NCI-H2029 (cell line): ENCODE data around the gene SHISA7.
A peak's percentile ranks its signal among the peaks of the same experiment; 100 is the strongest.

ENCODE experiments used
- DNase-seq: peaks from one replicate; lab custom pipeline; 2025; lab: John Stamatoyannopoulos, UW

Gene SHISA7

DNA sequence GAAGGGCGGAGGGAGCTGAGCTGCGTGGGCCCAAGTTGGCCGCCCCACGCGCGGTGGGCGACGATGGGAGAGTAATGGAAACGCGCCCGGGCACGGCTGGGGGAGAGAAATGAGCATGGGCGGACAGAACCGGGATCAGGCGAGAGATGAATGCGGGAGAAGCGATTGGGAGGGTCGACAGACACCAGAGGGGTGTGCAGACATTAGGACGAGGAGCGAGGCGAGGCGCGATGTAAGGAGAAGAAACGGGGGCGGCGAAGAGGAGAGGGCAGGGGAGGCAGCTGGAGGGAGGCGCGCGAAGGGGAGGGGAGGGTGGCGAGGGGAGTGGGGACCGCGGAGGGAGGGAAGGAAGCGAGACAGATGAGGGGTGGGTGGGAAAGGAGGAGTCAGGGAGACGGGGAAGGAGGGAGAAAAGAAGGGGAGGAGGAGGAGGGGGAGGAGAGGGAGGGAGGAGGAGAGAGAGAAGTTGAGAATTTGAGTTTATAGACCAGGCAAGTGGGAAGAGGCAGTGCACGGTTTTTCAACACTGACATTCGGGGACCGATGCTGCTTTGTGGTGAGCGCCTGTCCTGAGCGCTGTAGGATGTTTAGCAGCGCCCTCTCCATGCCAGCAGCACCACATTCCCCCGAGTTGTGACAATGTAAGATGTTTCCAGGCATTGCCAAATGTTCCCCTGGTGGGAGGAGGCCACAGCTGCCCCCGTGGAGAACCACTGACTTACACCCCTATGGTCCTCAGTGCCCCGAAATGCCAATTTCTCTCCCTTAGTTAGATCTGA lies at the start of gene SHISA7:
SHISA7 (minus strand) TSS at position 256 of the 779 bp plus-strand sequence. CDS start 437 bp downstream, outside the sequence.
- no peak for DNase-seq

DNA sequence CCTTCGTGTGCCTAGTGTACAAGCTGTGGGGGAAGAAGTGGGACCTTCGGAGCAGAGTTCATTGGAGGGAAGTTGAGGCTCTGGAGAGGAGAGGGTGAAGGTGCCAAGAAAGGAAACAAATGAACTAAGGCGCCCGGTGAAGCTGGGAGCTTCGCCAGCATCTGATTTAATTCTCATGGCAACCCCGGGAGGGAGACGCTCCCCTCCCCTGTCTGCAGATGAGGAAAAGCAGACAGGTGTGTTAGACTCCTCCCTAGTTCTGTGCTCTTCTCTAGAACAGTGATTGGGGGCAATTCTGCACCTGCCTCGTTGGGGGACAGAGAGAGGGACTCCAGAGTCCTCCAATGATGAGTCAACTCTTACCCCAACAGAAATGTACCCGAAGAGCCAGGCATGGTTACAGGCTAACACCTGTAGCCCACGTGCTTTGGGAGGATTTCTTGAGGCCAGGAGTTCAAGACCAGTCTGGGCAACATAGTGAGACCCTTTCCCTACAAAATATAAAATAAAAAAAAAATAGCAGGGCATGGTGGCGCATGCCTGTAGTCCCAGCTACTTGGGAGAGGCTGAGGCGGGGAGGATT lies 49.4 kb upstream of the SHISA7 start:
- peak; percentile 23 for DNase-seq

DNA sequence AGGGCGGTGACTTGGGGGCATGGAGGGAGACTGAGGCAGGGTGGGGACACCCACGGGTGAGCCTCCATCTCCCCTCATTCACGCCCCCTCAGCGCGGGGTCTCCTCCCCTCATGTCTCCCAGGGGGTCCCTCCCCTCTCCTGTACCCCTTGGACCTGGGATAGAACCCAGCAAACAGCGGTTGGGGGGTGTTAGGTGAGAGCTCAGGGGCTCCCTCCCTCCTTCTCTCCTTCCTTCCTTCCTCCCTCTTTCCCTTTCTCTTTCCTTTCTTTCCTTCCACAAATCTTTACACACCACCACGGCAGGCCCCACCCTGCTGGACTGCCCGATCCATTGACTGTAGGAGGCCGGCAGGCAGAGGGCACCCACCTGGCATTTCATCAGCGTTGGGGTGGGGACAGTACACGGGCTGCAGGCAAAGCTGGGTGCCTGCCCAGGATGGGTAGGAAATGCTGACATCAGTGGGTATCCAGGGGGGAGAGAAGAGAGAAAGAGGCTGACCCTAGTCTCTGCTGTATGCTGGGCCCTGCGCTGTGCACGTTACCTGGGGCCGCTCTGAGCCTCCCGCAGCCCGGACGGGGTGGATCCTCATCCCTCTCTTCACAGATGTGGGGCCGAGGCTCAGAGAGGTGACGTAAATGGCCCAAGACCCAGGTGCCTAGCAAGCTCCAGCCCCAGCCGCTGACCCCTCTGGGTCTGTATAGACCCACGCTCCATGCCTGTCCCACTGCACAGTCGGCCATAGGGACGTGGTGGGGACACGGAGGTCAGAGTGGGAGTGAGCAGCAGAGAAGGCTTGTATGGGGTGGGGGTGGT lies 48.7 kb upstream of the SHISA7 start:
- no peak for DNase-seq

DNA sequence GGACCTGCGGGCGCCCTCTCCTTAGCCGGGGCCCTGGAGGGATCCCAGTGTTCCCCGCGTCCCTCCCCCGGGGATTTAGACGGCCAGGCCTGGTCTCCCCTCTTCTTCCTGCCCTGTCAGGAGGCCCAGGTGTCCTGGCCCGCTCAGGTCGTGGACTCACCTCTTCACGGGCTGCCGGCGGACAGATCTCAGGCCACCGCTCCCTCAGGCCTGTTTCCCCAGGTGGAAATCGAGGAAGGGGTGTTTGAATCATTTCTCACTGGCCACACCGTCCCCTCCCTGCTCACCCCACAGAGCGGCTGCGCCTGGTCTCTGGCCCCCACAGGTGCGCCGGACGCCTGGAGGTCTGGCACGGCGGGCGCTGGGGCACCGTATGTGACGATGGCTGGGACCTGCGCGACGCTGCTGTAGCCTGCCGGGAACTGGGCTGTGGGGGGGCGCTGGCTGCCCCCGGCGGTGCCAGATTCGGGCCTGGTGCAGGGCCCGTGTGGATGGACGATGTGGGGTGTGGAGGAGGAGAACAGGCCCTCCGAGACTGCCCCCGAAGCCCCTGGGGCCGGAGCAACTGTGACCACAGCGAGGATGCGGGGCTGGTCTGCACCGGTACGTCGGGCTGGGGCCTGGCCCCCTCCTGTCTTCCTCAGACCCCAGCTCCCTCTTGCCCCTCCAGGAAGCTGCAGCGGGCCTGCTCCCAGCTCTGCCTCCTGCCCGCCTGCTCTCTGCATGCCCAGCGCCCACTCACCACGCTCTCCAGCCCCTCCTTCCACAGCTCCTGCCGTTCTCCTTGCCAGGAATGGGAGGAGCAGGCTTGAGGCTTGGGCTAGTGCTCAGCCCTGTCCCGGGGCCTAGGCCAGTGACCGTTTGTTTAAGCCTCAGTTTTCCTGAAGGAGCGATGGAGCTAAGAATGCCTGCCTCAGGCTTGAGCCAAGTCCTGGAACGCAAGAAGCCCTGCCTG lies 47.7 kb upstream of the SHISA7 start:
- DNase-seq, result no peak

DNA sequence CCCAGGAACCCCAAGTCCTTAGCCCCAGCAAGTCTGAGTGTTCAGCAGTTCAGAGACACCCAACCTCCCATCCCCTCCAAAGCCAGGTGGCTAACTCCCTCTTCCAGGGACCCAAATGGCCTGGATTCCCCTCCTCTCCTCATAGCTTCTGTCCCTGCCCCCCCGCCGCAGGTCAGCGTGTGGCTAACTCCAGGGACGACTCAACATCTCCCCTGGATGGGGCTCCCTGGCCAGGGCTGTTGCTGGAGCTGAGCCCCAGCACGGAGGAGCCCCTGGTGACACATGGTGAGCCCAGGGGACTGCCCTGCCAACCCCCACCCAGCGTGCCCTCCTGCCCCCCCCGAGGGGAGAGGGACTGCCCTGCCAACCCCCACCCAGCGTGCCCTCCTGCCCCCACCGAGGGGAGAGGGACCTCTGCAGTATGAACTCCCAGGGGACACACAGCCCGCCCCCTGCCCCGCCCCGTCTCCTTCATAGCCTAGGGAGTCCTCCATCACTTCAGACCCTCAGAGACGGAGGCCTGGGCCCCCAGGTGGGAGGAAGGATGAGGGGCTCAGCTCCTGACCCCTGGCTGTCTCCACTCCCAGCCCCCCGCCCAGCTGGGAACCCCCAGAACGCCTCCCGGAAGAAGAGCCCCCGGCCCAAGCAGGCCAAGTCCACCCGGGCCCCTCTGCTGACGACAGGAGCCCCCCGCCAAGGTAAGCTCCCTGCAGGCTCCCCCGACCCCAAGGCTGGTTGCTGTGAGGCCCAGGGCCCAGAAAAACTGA lies 46.8 kb upstream of the SHISA7 start:
- no peak for DNase-seq

DNA sequence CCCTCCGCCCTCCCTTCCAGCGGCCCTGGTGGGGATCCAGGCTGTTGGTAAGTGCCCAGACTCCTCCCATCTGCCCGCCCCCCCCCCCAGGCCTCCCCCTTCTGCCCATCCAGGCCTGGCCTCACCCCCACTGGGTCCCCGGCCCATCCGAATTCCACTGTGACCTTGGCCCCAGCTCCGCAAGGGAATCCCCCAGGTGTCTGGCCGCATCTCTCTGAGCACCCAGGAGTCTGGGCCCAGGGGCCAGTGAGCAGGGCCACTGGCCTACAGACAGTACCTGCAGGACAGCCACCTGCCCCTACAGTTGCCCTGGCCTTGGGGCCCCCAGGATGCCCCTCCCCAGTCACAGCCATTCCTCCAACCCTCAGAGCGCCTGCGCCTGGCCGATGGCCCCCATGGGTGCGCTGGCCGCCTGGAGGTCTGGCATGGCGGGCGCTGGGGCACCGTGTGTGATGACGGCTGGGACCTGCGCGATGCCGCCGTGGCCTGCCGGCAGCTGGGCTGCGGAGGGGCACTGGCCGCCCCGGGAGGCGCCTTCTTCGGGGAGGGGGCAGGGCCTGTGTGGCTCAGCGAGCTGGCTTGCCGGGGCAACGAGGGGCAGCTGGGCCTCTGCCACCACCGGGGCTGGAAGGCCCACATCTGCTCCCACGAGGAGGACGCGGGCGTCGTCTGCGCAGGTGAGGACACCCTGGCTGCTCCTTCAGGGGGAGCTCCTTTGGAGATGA lies 46.0 kb upstream of the SHISA7 start:
- no peak for DNase-seq

DNA sequence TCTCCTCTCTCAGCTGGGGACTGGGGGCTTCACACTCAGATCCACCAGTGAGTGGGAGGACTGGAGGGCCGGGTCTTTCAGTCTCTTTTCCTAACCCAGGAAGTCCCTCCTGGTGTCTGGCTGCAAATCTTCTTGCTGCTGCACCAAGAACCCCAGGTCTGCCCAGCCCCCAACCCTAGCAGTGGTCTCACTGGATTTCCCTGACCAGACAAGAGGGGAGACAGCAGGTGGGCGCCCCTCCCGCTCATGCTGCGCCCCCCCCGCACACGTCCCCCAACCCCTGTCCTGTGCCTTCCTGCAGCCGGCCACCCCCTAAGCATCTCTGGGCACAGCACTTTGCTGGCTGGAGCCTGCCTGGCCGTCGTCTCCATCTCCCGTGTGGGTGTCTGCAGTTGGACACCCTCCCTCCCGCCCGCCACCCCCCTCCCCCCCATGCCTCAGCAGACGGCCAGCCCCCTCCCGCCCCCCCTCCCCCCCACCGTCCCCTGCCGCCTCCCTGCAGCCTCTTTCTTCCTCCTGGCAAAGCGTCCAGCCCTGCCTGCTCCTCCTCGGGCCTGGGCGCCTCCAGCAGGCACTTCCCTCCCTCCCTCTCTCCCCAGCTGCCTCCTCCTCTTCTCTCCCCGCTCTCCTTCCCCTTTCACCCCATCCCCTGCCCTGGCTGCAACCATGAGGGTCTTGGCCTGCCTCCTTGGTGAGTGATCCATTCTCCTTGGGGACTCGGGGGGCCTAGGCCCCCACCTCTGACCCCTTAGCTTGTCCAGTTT lies 45.0 kb upstream of the SHISA7 start, which contains the start of gene SSC5D:
SSC5D (plus strand) TSS at position 513 of the 764 bp plus-strand sequence; CDS start at position 667, 154 bp downstream.
- no peak for DNase-seq

DNA sequence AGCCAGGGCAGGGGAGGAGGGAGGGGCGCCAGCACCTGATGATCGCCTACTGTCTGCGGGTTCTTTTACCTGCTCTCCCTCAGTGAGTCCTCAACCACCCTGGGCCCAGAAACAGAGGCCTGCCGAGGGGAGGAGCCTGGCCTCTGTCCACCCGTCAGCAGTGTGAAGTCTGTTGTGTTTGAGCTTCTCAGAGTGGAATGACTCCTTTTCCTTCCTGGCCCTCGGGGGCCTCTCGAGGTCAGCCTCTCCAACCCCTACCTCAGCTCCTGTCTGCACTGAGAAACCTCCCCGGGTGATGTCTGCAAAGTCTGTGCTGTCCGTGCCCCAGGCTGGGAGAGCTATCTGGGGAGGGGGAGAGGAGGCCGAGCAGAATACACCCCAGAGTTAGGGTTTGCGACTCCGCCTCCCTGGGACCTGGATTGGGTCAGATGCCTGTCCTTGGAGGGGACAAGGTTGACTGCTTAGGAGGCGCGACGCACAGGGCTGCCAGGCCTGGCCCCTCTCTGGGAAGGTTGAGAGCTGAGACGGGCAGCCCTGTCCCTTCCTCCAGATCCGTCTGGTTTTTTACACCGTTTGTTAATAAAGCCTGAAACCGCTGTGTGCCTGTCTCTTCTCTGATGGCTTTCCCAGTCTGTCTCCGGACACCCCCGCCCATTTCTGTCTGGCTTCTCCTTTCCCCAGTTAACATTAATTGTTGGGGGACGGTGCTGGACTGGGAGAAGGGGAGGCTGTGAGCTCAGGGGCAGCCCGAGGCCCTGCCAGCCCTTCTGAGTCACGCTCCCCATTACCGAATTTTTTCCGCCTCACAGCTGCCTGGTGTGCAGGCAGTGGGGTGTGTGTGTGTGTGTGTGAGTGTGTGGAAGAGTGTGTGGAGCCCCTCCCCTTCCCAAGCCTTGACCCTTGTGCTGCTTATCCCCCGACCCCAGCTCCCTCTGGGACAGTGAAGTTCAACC lies 44.1 kb upstream of the SHISA7 start:
- no peak for DNase-seq

DNA sequence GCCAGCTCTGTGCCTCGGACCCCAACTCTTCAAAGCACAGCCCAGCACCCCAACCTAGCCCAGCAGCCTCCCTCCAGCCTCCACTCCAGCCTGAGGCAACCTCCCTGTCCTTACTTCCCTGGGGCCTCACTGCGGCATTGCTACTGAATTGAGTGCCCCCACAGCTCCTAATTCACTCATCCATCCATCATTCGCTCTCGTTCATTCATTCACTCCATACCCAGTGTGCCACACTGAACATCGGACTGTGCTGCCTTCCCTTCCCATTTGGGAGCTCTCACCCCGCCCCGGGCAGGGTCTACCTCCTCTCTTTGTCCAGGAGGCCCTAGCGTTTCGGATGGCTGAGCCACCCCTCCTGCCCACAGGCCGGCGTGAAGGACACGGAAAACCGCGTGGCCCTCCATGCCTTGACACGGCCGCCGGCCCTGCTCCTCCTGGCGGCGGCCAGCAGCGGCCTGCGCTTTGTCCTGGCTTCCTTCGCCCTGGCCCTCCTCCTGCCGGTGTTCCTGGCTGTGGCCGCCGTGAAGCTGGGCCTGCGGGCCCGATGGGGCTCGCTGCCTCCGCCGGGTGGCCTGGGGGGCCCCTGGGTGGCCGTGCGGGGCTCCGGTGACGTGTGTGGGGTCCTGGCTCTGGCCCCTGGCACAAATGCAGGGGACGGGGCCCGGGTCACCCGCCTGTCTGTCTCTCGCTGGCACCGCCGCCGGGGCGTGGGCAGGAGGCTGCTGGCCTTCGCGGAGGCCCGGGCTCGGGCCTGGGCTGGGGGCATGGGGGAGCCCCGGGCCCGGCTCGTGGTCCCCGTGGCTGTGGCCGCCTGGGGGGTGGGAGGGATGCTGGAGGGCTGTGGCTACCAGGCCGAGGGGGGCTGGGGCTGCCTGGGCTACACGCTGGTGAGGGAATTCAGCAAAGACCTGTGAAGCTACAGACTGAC lies 43.2 kb upstream of the SHISA7 start:
- DNase-seq, result no peak

DNA sequence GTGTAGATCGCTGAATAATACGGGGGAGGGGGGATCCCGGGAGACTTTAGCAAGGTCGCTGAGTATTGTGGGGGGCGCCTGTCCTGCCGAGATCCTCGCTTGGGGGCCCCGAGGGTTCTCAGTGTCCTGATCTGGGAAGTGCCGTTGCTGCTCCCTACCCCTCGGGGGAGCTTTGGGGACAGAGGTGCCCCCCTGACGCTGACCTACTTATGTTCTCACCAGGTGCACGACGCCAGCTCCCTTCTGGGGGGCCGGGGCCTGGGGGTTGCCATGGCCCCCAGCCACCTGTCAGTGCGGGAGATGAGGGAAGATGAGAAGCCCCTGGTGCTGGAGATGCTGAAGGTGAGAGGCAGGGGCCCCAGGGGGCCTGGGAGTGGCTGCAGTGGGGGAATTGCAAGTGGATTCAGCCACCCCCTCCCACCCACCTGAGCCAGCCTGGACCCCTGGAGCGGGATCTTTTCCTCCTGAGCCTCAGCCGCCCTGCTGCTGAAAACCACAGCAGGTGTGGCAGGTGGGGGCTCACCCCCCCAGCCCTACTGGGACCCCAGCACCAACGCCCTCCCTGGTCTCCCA lies 42.4 kb upstream of the SHISA7 start:
- no peak for DNase-seq

DNA sequence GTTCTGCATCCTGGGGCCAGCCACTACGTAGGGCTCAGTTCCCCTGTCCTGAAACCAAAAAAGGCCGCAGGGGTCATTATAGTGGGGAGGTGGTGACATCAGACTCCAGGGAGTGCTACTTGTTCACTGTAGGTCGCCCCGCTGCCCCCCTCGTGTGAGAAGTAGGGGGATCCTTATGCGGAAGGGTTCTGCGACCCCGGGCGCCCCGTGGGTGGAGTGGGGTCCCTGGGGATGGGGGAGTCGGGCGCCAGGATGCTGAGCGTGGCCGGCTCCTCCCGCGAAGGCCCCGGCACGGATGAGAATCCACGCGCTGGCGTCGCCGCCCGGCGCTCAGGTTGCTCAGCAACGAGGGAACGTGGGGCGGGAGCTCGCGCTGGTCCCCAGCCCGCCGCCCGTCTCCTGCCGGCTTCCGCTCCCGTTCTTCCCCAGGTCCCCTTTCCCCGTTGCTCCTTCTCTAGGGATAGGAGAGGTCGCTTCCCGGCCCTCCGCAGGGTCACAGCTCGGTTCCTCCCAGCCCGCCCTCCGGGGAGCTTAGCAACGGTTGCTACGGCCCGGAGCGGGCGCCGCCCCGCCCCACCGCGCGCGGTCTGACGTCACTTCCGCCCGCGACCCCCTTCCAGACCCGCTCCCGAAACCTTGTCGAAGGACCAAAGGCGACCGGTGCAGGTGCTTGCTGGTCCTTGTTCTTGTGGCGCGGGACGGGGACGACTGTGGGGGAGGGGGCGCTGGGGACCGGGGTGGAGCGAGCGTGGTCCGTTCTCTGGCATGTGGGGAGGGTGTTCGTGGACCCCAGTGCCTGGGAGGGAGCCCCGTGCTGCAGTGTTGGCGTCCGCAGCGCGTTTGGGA lies 41.7 kb upstream of the SHISA7 start, which contains the start of gene NAT14:
NAT14 (plus strand) TSS at position 596 of the 846 bp plus-strand sequence. CDS start 521 bp downstream, outside the sequence.
- peak; percentile 21 for DNase-seq

DNA sequence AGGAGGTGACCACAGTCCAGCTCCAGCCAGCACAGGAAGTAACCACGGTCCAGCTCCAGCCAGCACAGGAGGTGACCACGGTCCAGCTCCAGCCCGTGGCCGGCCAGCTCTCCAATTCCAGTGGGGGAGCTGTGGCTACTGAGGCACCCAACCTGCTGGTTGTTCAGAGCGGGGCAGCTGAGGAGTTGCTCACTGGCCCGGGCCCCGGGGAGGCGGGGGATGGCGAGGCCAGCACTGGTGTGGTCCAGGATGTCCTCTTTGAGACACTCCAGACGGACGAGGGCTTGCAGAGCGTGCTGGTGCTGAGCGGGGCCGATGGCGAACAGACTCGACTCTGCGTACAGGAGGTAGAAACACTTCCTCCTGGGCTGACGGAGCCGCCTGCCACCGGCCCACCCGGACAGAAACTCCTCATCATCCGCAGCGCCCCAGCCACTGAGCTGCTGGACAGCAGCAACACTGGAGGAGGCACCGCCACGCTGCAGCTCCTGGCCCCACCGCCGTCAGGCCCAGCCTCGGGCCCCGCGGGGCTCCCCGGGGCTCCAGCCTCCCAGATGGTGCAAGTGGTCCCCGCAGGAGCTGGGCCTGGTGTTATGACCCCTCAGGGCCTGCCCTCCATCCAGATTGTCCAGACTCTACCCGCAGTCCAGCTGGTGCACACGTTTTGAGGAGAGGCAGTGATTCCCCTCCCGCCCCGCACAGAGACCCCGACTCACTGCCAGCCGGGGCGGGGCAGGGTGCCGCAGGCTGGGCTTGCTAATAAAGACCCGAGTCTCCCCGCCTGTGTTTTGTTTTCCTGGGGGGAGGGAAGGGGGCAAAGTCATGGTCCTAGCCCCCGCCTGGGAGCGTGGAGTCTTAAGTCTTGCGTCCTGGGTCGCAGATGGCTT lies 40.8 kb upstream of the SHISA7 start:
- DNase-seq, result no peak

DNA sequence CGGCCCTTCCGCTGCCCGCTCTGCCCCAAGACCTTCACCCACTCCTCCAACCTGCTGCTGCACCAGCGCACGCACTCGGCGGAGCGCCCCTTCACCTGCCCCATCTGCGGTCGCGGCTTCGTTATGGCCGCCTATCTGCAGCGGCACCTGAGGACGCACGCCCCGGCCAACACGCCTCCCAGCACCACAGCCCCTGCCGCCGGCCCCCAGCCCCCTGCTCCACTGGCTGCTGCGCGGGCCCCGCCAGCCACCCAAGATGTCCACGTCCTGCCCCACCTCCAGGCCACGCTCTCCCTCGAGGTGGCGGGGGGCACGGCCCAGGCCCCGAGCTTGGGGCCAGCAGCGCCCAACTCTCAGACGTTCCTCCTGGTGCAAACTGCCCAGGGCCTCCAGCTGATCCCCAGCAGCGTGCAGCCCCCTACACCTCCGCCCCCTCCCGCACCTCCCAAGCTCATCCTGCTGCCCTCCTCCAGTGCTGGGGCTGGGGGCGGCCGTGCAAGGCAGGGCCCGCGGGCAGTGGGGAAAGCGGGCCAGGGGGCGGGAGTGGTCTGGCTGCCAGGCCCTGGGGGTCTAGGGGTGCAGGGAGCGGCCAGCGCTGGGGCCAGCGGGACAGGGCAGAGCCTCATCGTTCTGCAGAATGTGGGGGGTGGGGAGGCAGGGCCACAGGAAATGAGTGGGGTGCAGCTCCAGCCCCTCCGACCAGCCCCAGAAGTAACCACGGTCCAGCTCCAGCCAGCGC lies 40.0 kb upstream of the SHISA7 start:
- DNase-seq, result no peak
